Measurements from ENCODE around the gene RDH13. TPM values are rescaled to one million over a fixed set of nuclear protein-coding genes. Genes with fewer than 3 reads are reported as not detected.

RDH13 gene
- total and polyA plus RNA-seq, 10 of the 15 experiments (the other 5 are each of a cell fraction or from before 2014, with no cell fraction given): 1.3 to 11.6 (median 8.9) TPM

GRCh38 chr19:55109527-55110291 is 46.8 kb upstream of the RDH13 start:
- ATAC-seq (no peak), FAIRE-seq (no peak), DNase-seq (ENCODE audit: low read depth, low spot score) (no peak)
- Histone ChIP-seq H3K27ac (ENCODE audit: control insufficient read depth, insufficient read depth) (no peak overlapping the region), H3K4me2 (ENCODE audit: control insufficient read depth, insufficient read depth) (no peak overlapping the region), H3K4me1 (ENCODE audit: control insufficient read depth, insufficient read depth, low read length) (peaks cover 7% of the 10 kb centered on the region; the same call in 1 of the 2 replicates), H3K79me2 (ENCODE audit: control insufficient read depth, insufficient read depth, low read length) (peaks cover 14% of the 10 kb centered on the region), H3K9ac (ENCODE audit: control insufficient read depth, insufficient read depth, low read length) (no peak overlapping the region), H3K9me3 (replicated peaks; ENCODE audit: control insufficient read depth, insufficient read depth, low read length) (no peaks in the 10 kb centered on the region), H4K20me1 (ENCODE audit: control insufficient read depth, insufficient read depth) (no peaks in the 10 kb centered on the region), H2AFZ (ENCODE audit: control insufficient read depth, low read depth, low read length) (no peak overlapping the region), H3K4me3 (no peak overlapping the region), H3K27me3 (replicated peaks in 1 of 2; ENCODE audit: control insufficient read depth in 2 of 2, insufficient read depth in 2 of 2, low read length in 1 of 2) (no peaks in the 10 kb centered on the region), H3K36me3 (ENCODE audit: control insufficient read depth in 2 of 2, insufficient read depth in 2 of 2, low read length in 1 of 2) (peaks cover 2 to 6% of the 10 kb centered on the region in 2 experiments; a peak in 3 of 4 replicates)
- intact Hi-C loops (cut with micrococcal nuclease; ENCODE audit: unreplicated experiment): no loop called here
- ChIA-PET POLR2A (no interaction called here), RAD21 (ENCODE audit: unreplicated experiment) (no interaction called here), SMC1A (ENCODE audit: uncharacterized antibody, unreplicated experiment) (no interaction called here), CTCF (no interaction called here)
- no TSS peak for BruUV-seq (replicated peaks)
- no peak for TF ChIP-seq BACH1 (IDR thresholded peaks at IDR 0.05; ENCODE audit: borderline replicate concordance)
- TF ChIP-seq YY1 (IDR thresholded peaks at IDR 0.05; ENCODE audit: low read depth, low read length): no peak
- TF ChIP-seq SREBF1 (IDR thresholded peaks at IDR 0.05; ENCODE audit: low read length): no peak
- no peak for TF ChIP-seq ZZZ3 (IDR thresholded peaks at IDR 0.05; ENCODE audit: control insufficient read depth, insufficient read length, low read depth)
- TF ChIP-seq RAD21 (IDR thresholded peaks at IDR 0.05; ENCODE audit: insufficient read depth, low read depth, low read length): no peak
- no peak for TF ChIP-seq CBFB (IDR thresholded peaks at IDR 0.05; ENCODE audit: low read depth)
- TF ChIP-seq BMI1 (IDR thresholded peaks at IDR 0.05; ENCODE audit: borderline replicate concordance): no peak
- TF ChIP-seq RELB (IDR thresholded peaks at IDR 0.05; ENCODE audit: low read depth): no peak
- TF ChIP-seq E4F1 (IDR thresholded peaks at IDR 0.05; ENCODE audit: borderline replicate concordance, partially characterized antibody): no peak
- TF ChIP-seq SRF (IDR thresholded peaks at IDR 0.05; ENCODE audit: low read depth in 2 of 2, low read length in 2 of 2): no peak
- no peak for TF ChIP-seq ZBTB11 (CRISPR knock-in tag; IDR thresholded peaks at IDR 0.05)
- TF ChIP-seq RBBP5 (conservative IDR thresholded peaks at IDR 0.05): no peak
- WGBS (ENCODE audit: insufficient coverage, insufficient replicate concordance, low lambda C conversion rate, missing lambda C conversion rate): 91% methylated on average over 20 of the region's 20 CpGs
- in situ Hi-C loops (cut with MboI): no loop called here

All from GM12878 (cell line).